Measurements from ENCODE around the gene LRFN5.

- TF ChIP-seq CTCF (IDR thresholded peaks at IDR 0.05) = no peak
- no peak for TF ChIP-seq POLR2A (IDR thresholded peaks at IDR 0.05)
Measured at GRCh38 chr14:41718477-41719166, 111.9 kb downstream of the LRFN5 start.
